GM19452 (cell line): Measurements from ENCODE around the gene RNF19B.

Experiments used
- ATAC-seq: cut with Tn5 transposase; IDR thresholded peaks from one replicate; pipeline ENCODE4 v1.9.1; 2021; ENCODE audit not compliant: unreplicated experiment

RNF19B gene

DNA sequence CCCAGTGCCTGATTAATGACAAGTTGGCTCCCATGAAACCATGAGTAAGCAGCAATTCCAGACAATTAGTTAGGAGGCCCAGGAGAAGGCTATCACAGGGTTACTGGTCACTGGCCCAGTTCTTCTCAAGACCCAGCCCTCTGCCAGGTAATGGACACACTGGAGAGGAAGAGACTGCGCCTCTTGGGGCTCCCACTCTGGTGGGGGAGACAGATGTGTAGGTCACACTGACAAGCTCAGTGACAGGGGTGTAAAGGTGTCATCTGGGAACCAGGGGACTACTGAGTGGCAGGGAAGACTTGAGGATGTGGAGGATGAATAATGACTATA is 73.4 kb downstream of the RNF19B start:
- no peak for ATAC-seq

DNA sequence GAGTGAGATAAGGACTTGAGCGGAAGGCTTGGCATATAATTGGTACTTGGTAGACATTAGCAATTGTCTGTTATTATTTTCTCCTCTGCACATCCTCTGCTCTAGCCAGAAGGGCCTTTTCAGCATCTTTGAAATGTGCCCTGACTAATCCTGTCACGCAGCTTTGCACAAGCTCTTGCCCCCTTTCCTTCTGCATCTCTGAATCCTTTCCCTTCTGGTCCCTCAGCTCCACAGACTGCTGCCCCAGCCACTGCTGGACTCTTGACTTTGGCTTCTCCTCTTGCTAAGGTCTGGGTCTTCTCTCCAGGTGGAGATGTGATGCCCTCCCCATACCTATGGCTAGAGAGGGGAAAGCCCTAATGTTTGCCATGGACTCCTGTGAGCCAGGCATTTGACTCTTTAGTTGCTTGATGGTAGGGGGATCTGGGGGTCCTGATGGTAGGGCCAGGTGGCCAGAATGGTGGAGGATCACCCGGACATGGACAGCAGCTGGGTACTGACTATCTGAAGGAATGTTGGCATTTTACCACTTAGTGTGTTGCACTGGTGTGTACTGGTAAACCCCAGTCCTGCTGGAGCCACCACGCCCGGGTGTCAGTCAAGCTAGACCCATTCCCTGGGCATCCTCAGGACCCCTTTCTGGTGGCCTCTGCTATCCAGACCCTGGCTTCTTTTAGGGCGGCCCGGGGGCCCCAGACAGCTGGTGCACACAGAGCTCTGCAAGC is 73.9 kb downstream of the RNF19B start:
- ATAC-seq: no peak

DNA sequence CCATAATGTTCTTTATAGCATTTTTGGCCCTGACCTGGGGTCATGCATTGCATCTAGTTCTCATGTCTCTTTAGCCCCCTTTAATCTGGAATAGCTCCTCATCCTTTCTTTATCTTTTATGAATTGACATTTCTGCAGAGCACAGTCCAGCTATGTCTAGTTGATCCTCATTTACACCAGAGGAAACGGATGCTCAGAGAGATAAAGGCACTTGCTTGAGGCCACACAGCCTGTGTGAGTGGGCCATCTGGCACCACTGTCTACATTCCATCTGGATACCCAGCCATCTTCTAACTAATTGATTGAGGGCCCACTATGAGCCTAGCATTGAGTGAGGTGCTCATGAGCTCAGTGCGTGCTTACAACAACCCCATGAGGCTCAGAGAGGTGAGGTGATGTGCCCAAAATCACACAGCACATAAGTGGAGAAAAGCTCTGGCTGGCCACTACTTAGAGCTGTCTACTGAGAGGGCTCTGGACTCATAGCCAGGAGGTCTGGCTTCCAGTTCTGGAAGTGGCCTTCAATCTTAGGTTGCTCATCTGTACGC is 74.8 kb downstream of the RNF19B start:
- ATAC-seq: no peak

DNA sequence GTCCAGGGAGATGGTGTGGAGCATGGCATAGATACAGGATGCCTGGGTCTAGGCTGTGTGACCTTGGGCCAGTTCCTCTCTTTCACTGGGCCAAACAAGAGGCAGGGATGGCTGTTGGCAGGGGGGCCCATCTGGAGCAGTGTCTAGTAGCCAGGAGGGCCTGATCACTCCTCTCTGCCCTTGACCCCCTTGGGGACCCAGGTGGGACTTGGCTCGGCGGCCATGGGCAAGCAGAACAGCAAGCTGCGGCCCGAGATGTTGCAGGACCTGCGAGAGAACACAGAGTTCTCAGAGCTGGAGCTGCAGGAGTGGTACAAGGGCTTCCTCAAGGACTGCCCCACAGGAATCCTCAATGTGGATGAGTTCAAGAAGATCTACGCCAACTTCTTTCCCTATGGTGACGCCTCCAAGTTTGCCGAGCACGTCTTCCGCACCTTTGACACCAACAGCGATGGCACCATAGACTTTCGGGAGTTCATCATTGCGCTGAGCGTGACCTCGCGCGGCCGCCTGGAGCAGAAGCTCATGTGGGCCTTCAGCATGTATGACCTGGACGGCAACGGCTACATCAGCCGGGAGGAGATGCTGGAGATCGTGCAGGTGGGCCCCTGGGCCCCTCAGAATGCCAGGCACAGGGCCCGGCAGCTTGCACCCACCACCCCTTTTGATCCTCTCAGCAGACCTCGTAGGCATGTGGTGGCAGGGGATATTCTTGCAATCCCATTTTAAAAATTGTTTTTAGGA is 75.8 kb downstream of the RNF19B start:
- ATAC-seq: no peak

DNA sequence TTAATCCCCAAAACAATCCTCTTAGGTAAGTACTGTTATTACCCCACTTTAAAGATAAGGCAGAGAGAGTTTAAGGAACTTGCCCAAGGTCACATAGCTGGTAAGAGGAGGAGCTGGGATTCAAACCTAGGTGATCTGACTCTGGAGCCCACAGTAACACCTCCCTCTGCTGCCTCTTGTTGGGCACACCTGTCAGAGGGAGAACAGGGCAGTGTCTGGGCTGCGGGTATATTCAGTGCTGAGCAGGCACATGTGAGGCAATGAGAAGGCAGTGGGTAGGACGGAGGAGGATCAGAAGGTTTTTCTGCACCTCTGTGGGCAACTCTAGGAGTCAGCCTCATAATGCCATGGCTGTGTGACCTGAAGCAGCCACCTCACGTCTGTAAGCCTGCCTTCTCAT is 76.5 kb downstream of the RNF19B start:
- ATAC-seq: no peak

DNA sequence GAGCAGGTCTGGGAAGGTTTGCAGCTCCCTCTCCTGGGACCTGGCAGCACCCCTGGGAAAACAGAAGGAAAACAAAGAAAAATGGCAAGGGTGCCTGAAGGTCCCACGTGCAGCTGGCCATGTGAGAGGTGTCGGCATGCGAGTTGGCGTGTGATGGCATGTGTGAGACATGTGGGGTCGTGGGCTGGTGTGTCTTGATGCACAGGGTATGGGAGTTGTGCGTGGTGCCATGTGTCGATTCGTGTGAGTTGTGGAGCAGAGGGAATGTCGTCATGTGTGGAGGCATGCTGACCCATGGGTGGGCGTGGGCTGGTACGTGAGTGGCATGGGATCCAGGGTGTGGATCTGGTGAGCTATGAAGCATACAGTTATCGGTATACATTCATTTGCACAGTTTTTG is 77.0 kb downstream of the RNF19B start:
- no peak for ATAC-seq

DNA sequence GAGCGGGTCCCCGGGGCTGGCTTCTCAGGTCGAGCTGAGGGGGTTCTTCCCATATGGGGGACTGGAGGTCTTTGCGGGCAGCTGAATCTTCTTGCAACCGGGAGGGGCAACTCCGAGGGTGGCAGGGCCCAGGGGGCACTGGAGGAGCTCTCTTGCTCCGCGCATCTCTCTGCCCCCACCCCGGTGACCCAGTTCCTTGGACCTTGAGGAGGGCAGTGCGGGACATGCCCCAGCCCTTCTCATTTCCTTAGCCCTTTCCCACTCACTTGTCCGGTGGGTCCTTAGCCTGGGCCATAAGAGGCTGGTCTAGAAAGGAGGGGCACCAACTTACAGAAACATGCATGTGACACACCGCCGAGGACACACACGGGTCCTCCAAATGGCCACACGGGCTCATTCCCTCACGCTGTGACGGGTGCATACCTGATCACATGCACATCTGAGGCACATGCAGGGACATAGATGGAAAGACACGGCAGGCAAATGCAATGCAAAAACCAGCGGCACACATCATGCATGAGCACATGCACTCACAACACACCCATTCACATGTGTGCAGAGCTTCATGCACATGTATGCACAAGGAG is 77.7 kb downstream of the RNF19B start:
- no peak for ATAC-seq
